ENCODE results near the gene PRND. TPM values are rescaled to one million over a fixed set of nuclear protein-coding genes. Genes with fewer than 3 reads are reported as not detected.

The PRND gene
- total and polyA plus RNA-seq, 2 of the 4 experiments (the other 2 are of a cell fraction): not detected

- Histone ChIP-seq H3K4me3 (ENCODE audit: insufficient read depth, low read depth, low read length) (no peak overlapping the region), H3K4me2 (ENCODE audit: low read depth, low read length) (no peak overlapping the region), H4K8ac (ENCODE audit: low read depth in 2 of 2, low read length in 2 of 2) (no peak overlapping the region), H2BK15ac (ENCODE audit: low read depth, low read length) (no peak overlapping the region), H3K4ac (ENCODE audit: low read depth, low read length) (no peak overlapping the region), H4K20me1 (ENCODE audit: insufficient read depth, low read length) (peaks cover 46% of the 10 kb centered on the region), H3K9me1 (ENCODE audit: insufficient read depth, low read length) (peaks cover 17% of the 10 kb centered on the region), H3K14ac (replicated peaks; ENCODE audit: low read depth, low read length) (no peak overlapping the region), H3K18ac (ENCODE audit: low read depth, low read length) (no peak overlapping the region), H3K9me3 (ENCODE audit: control insufficient read depth, insufficient read depth, low read length) (no peaks in the 10 kb centered on the region), H3K27ac (ENCODE audit: insufficient read depth, low read length) (no peak overlapping the region), H3K79me1 (ENCODE audit: low read depth in 1 of 2, low read length in 2 of 2) (peaks cover 31 to 64% of the 10 kb centered on the region in 2 experiments), H3K4me1 (ENCODE audit: control insufficient read depth, insufficient read depth, low read length) (no peaks in the 10 kb centered on the region), H3K36me3 (ENCODE audit: control insufficient read depth, insufficient read depth, low read length) (peaks cover 16% of the 10 kb centered on the region), H4K5ac (ENCODE audit: low read depth, low read length) (no peak overlapping the region), H3K9ac (ENCODE audit: low read depth, low read length) (no peak overlapping the region), H2BK120ac (ENCODE audit: low read depth, low read length) (no peak overlapping the region), H2AK9ac (replicated peaks; ENCODE audit: low read depth, low read length, poor library complexity) (no peak overlapping the region), H2AK5ac (ENCODE audit: low read depth, low read length) (no peak overlapping the region), H4K91ac (ENCODE audit: insufficient read depth, low read depth, low read length) (no peak overlapping the region), H3K56ac (ENCODE audit: extremely low read depth, insufficient read depth, low read length) (no peak overlapping the region), H3K27me3 (ENCODE audit: control insufficient read depth, insufficient read depth, low read length) (no peaks in the 10 kb centered on the region), H2BK20ac (ENCODE audit: low read depth, low read length) (no peak overlapping the region), H2BK5ac (ENCODE audit: low read depth, low read length, poor library complexity, severe bottlenecking) (no peak overlapping the region), H2AFZ (replicated peaks; ENCODE audit: low read length, poor library complexity) (no peak overlapping the region), H3K23ac (ENCODE audit: low read depth, low read length) (no peak overlapping the region)
- ATAC-seq (ENCODE audit: low read depth) (no peak), DNase-seq (no peak)
- dilution Hi-C loops (cut with HindIII; ENCODE audit: low sequenced_read_pairs, unreplicated experiment) (no loop called here), intact Hi-C loops (cut with micrococcal nuclease) (no loop called here), in situ Hi-C loops (cut with MboI; ENCODE audit: low sequenced_read_pairs) (no loop called here)
- CTCF ChIA-PET: no interaction called here
- TF ChIP-seq POLR2A (IDR thresholded peaks at IDR 0.05; ENCODE audit: low read depth, low read length) (no peak), USF2 (IDR thresholded peaks at IDR 0.05; ENCODE audit: low read depth, low read length) (no peak), MAFK (IDR thresholded peaks at IDR 0.05; ENCODE audit: low read depth, low read length) (no peak), RCOR1 (IDR thresholded peaks at IDR 0.05; ENCODE audit: insufficient replicate concordance, low read length) (no peak), ELK1 (IDR thresholded peaks at IDR 0.05; ENCODE audit: borderline replicate concordance, low read depth, low read length) (no peak)
- POLR2A ChIA-PET (ENCODE audit: unreplicated experiment): no interaction called here
- WGBS, 2 experiments (ENCODE audit: extremely low coverage in 2 of 2, insufficient read length in 1 of 2): 84% methylated on average over 4 of the region's 7 CpGs; no CpG with 5 or more reads in 1 of the 2 experiments
- no TSS peak for BruUV-seq (replicated peaks)
Measured at GRCh38 chr20:4697189-4697830, 24.4 kb upstream of the PRND start.

Data from IMR-90 (cell line).